ENCODE results near the gene ZNF624. TPM values are rescaled to one million over a fixed set of nuclear protein-coding genes. Genes with fewer than 3 reads are reported as not detected.
"Not testable (repeated sequence)": the region's sequence is repeated elsewhere in the genome, so short reads cannot be mapped to it uniquely, and the experiment has no call there.

Gene ZNF624
- total RNA-seq, 1 experiment from 2014 or later, result 3.8 TPM

DNA sequence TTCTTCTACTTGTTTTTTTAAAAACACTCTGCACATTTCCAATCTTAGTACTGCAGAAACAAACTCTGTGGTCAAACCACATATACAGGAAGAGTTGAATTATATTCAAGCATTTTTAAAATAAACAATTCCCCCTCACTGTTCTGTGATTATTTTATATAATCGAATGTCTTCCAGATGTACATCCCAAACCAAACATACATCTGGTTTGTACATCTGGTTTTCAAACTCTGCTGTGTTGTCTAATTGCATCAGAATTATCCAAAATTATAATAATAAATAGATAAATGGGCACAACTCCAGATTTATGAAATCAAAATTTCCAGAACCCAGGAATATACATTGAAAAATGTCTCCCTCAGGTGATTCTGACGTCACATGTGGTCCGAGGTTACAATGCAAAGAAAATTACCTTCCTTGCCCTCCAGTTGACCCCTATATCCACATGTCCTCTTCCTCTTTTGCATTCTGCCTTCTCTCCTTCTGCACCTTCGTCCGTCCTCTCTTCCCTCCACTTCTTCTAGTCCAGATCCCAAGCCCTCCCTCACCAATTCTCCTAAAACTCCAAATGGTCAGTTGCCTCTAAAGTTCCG, 23.1 kb upstream of the ZNF624 start:
- H3K36me3 Mint-ChIP-seq (ENCODE audit: insufficient read depth, unreplicated experiment), result no peaks in the 10 kb centered on the region
- ChIA-PET CTCF (no interaction called here), POLR2A (no interaction called here)
- no peak overlapping the region for H3K27ac Mint-ChIP-seq (ENCODE audit: low read depth, unreplicated experiment)
- TF ChIP-seq, protein P1, sequence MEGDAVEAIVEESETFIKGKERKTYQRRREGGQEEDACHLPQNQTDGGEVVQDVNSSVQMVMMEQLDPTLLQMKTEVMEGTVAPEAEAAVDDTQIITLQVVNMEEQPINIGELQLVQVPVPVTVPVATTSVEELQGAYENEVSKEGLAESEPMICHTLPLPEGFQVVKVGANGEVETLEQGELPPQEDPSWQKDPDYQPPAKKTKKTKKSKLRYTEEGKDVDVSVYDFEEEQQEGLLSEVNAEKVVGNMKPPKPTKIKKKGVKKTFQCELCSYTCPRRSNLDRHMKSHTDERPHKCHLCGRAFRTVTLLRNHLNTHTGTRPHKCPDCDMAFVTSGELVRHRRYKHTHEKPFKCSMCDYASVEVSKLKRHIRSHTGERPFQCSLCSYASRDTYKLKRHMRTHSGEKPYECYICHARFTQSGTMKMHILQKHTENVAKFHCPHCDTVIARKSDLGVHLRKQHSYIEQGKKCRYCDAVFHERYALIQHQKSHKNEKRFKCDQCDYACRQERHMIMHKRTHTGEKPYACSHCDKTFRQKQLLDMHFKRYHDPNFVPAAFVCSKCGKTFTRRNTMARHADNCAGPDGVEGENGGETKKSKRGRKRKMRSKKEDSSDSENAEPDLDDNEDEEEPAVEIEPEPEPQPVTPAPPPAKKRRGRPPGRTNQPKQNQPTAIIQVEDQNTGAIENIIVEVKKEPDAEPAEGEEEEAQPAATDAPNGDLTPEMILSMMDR (IDR thresholded peaks at IDR 0.05; ENCODE audit: unreplicated experiment), result no peak
- no peak overlapping the region for H3K4me3 Mint-ChIP-seq (ENCODE audit: unreplicated experiment)
- no TSS peak for BruUV-seq (replicated peaks)
- H3K9me3 Mint-ChIP-seq (ENCODE audit: unreplicated experiment), result no peaks in the 10 kb centered on the region
- no peak for DNase-seq (ENCODE audit: unreplicated experiment)
- peaks cover 3% of the 10 kb centered on the region for H3K27me3 Mint-ChIP-seq (ENCODE audit: insufficient read depth, unreplicated experiment)
- intact Hi-C loops (cut with micrococcal nuclease), result no loop called here
- no peaks in the 10 kb centered on the region for H3K4me1 Mint-ChIP-seq (ENCODE audit: insufficient read depth, unreplicated experiment)

DNA sequence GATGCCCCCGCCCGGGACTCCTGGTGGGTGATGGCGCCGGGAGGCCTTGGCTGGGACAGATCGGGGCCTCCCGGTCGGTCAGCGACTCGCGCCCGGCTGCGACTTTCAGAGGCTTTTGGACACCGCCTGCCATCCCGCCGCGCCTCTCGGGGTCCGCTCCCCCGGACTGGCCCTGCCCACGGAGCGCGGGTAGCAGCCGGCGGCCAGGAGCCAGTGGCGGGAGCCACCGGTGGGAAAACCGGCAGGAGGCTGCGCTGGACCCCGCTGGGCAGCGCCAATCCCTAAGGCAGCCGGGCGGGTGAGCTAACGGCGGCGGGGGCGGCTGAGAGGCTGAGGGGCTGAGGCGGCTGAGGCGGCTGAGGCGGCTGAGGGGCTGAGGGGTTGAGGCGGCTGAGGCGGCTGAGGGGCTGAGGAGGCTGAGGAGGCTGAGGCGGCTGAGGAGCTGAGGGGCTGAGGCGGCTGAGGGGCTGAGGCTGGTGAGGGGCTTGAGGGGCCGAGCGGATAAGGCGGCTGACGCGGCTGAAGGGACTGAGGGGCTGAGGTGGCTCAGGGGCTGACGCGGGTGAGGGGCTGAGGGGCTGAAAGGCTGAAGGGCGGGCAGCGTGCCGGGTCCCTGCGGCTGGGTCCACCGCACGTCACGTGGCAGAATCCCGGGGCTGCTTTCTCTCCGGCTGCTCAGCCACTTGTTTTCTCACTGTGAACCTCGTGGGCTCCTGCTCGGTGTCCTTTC, 13.4 kb upstream of the ZNF624 start:
- H3K9me3 Mint-ChIP-seq (ENCODE audit: unreplicated experiment); H3K36me3 Mint-ChIP-seq (ENCODE audit: insufficient read depth, unreplicated experiment); H3K27me3 Mint-ChIP-seq (ENCODE audit: insufficient read depth, unreplicated experiment); BruUV-seq (replicated peaks); POLR2A ChIA-PET; H3K27ac Mint-ChIP-seq (ENCODE audit: low read depth, unreplicated experiment); CTCF ChIA-PET; DNase-seq (ENCODE audit: unreplicated experiment); intact Hi-C loops (cut with micrococcal nuclease); H3K4me1 Mint-ChIP-seq (ENCODE audit: insufficient read depth, unreplicated experiment): not testable (repeated sequence)
- peak overlapping the region; percentile 68 for H3K4me3 Mint-ChIP-seq (ENCODE audit: unreplicated experiment)

DNA sequence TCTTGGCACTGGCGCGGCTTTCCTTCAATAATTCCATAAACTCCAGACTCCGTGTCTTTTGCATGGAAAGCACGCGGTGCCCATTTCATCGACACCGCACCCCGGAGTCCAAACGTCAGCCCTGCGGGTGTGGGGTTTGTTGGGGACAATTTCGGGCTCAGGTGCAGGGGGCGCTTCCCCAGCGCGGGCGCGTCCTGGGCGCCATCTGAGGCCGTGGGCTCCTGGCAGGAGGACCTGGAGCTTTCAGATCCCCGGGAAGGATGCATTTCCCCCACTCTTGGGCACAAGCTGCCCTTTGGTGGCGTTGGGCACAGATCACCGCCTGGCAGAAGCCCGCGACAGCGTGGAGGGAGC, 12.9 kb upstream of the ZNF624 start:
- H3K4me3 Mint-ChIP-seq (ENCODE audit: unreplicated experiment), result not testable (repeated sequence)

DNA sequence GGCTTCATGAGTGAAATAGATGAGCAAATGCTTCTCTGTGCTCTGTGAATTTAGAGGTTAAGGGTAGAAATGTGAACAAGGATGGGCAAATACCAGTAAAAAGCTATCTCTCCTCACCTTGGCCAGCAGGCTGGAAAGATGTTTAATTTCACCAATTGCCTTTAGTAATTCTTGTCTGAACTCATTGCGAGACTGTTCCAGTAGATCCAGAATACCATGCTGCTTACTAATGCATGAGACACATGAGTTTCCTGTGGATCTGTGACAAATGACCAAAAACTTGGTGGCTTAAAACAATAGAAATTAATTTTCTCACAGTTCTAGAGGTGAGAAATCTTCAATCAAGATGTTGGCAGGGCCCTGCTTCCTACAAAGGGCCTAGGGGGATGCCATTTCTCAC, 9.3 kb upstream of the ZNF624 start:
- TF ChIP-seq, protein P1 (IDR thresholded peaks at IDR 0.05; ENCODE audit: unreplicated experiment), result no peak
- DNase-seq (ENCODE audit: unreplicated experiment), result no peak
- intact Hi-C loops (cut with micrococcal nuclease), result no loop called here

More for the DNA sequence above, 12.9 kb upstream of the ZNF624 start:
- BruUV-seq (replicated peaks); intact Hi-C loops (cut with micrococcal nuclease); H3K9me3 Mint-ChIP-seq (ENCODE audit: unreplicated experiment); DNase-seq (ENCODE audit: unreplicated experiment); CTCF ChIA-PET; H3K36me3 Mint-ChIP-seq (ENCODE audit: insufficient read depth, unreplicated experiment); H3K27ac Mint-ChIP-seq (ENCODE audit: low read depth, unreplicated experiment); POLR2A ChIA-PET; H3K27me3 Mint-ChIP-seq (ENCODE audit: insufficient read depth, unreplicated experiment); H3K4me1 Mint-ChIP-seq (ENCODE audit: insufficient read depth, unreplicated experiment): not testable (repeated sequence)

DNA sequence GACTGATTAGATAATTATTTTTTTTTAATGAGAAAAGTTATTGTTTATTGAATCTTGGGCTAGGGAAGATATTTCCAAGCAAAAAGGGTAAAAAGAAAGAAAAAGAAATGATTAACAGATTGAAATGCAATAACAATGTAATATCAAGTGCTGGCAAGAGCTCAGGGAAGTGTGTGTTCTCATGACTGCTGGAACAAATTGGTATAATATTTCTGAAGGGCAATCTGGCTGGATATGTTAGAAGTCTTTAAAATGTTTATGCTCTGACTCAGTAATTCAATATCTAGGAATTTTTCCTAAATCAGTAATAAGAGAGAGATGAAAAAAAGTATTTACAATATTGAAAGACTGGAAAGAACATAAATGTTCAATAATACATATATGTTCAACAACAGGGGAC, 7.6 kb upstream of the ZNF624 start:
- ChIA-PET POLR2A (no interaction called here), CTCF (no interaction called here)
- TF ChIP-seq, protein P1 (IDR thresholded peaks at IDR 0.05; ENCODE audit: unreplicated experiment), result no peak
- H3K4me1 Mint-ChIP-seq (ENCODE audit: insufficient read depth, unreplicated experiment), result no peaks in the 10 kb centered on the region
- H3K4me3 Mint-ChIP-seq (ENCODE audit: unreplicated experiment), result no peak overlapping the region
- H3K9me3 Mint-ChIP-seq (ENCODE audit: unreplicated experiment), result peaks cover 8% of the 10 kb centered on the region
- BruUV-seq (replicated peaks), result no TSS peak
- no peak for DNase-seq (ENCODE audit: unreplicated experiment)
- no peaks in the 10 kb centered on the region for H3K36me3 Mint-ChIP-seq (ENCODE audit: insufficient read depth, unreplicated experiment)
- H3K27me3 Mint-ChIP-seq (ENCODE audit: insufficient read depth, unreplicated experiment), result no peaks in the 10 kb centered on the region
- no peak overlapping the region for H3K27ac Mint-ChIP-seq (ENCODE audit: low read depth, unreplicated experiment)
- intact Hi-C loops (cut with micrococcal nuclease), result no loop called here

More for the DNA sequence above, 9.3 kb upstream of the ZNF624 start:
- no TSS peak for BruUV-seq (replicated peaks)
- Mint-ChIP-seq H3K27me3 (ENCODE audit: insufficient read depth, unreplicated experiment) (no peaks in the 10 kb centered on the region), H3K9me3 (ENCODE audit: unreplicated experiment) (peaks cover 8% of the 10 kb centered on the region), H3K4me3 (ENCODE audit: unreplicated experiment) (no peak overlapping the region), H3K4me1 (ENCODE audit: insufficient read depth, unreplicated experiment) (no peaks in the 10 kb centered on the region), H3K36me3 (ENCODE audit: insufficient read depth, unreplicated experiment) (no peaks in the 10 kb centered on the region), H3K27ac (ENCODE audit: low read depth, unreplicated experiment) (no peak overlapping the region)
- ChIA-PET CTCF (interaction anchor here (1.2 kb wide), 1 partner anchor 17 kb away, joined by 7 read pairs; no protein-coding TSS in a partner anchor), POLR2A (interaction anchor here (1.0 kb wide), 1 partner anchor 10 kb away, joined by 3 read pairs; no protein-coding TSS in a partner anchor)
